IMR-90 (cell line): Measurements from ENCODE around the gene TMEM61.

Source experiments
- BHLHE40 ChIP-seq: fragments of 150-350 bp; IDR thresholded peaks from 2 replicates; pipeline ENCODE4 v1.6.1; 2016; ENCODE audit warnings: mild to moderate bottlenecking, low read depth, low read length
- CEBPB ChIP-seq: IDR thresholded peaks from 2 replicates; pipeline ENCODE4 v1.6.1; 2012; ENCODE audit warnings: low read depth, low read length, improper control_type of control experiment
- MAFK ChIP-seq: IDR thresholded peaks from 2 replicates; pipeline ENCODE4 v1.6.1; 2012; ENCODE audit warnings: low read depth, low read length, improper control_type of control experiment
- MAZ ChIP-seq: IDR thresholded peaks from 2 replicates; pipeline ENCODE4 v1.6.1; 2012; ENCODE audit warnings: low read depth, mild to moderate bottlenecking, low read length, improper control_type of control experiment, moderate library complexity, borderline replicate concordance
- POLR2A ChIP-seq: IDR thresholded peaks from 2 replicates; pipeline ENCODE4 v1.6.1; 2012; ENCODE audit warnings: mild to moderate bottlenecking, low read depth, low read length
- RAD21 ChIP-seq: IDR thresholded peaks from 2 replicates; pipeline ENCODE4 v1.6.1; 2012; ENCODE audit warnings: low read length, improper control_type of control experiment
- RCOR1 ChIP-seq: IDR thresholded peaks from 2 replicates; pipeline ENCODE4 v1.6.1; 2012; ENCODE audit warnings: mild to moderate bottlenecking, low read length, improper control_type of control experiment; ENCODE audit not compliant: insufficient replicate concordance
- RFX5 ChIP-seq: IDR thresholded peaks from 2 replicates; pipeline ENCODE4 v1.8.0; 2012; ENCODE audit warnings: low read depth, mild to moderate bottlenecking, low read length, moderate library complexity
- TF ChIP-seq, protein P1 (sequence below): fragments of 150-350 bp; IDR thresholded peaks from 2 replicates; pipeline ENCODE4 v1.6.1; 2017; ENCODE audit warnings: mild to moderate bottlenecking, antibody characterized with exemption, low read length, low read depth
- TF ChIP-seq, protein P2 (sequence below): conservative IDR thresholded peaks from 2 replicates; pipeline ENCODE4 v1.5.1; 2012; ENCODE audit warnings: mild to moderate bottlenecking, low read depth, low read length, improper control_type of control experiment

DNA sequence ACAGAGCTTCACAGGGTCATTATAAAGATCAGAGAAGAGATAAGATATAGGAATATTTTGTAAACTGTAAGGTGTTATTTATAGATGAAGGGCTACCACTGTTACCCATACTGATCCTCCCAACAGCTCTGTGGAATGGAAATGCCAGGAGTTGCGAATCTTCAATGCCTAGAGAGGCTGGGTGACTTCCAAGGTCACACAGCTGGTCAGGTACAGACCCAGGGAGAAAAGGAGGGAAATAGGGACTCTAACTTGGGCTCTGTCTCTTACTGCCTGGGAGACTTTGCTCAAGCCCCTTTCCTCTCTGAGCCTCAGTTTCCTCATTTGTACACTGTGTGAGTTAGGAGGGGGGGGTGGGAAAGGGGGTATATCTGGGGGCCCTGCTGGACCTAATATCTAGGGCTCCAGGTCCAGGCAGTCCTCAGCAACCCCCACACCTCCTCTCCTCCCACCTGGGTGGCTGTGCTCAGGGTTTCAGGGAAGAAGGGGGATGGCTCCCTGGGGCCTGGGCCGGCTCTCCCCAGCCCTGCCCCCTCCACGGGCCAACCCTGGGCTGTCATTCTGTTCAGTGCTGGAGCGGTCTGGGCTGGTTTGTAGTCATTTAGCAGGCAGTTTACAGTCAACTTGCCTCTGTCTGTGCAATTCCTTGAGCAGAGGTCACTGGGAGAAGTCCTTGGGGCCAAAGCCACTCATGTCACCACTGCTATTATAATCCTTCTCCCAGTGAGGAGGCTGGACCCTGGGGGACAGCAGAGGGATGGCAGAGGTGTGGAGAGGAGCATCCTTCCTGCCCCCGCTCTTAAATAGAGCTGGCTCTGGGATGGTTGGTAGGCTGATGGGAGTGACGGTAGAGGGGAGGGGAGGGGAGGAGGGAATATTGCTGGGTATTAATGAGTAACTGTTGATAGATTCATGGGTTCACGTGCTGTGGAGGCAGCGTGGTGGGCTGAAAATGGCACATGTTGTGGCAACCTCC lies 20.0 kb downstream of the TMEM61 start:
- TF ChIP-seq, protein P1, sequence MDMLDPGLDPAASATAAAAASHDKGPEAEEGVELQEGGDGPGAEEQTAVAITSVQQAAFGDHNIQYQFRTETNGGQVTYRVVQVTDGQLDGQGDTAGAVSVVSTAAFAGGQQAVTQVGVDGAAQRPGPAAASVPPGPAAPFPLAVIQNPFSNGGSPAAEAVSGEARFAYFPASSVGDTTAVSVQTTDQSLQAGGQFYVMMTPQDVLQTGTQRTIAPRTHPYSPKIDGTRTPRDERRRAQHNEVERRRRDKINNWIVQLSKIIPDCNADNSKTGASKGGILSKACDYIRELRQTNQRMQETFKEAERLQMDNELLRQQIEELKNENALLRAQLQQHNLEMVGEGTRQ: no peak
- no peak for TF ChIP-seq RCOR1
- TF ChIP-seq, protein P2, sequence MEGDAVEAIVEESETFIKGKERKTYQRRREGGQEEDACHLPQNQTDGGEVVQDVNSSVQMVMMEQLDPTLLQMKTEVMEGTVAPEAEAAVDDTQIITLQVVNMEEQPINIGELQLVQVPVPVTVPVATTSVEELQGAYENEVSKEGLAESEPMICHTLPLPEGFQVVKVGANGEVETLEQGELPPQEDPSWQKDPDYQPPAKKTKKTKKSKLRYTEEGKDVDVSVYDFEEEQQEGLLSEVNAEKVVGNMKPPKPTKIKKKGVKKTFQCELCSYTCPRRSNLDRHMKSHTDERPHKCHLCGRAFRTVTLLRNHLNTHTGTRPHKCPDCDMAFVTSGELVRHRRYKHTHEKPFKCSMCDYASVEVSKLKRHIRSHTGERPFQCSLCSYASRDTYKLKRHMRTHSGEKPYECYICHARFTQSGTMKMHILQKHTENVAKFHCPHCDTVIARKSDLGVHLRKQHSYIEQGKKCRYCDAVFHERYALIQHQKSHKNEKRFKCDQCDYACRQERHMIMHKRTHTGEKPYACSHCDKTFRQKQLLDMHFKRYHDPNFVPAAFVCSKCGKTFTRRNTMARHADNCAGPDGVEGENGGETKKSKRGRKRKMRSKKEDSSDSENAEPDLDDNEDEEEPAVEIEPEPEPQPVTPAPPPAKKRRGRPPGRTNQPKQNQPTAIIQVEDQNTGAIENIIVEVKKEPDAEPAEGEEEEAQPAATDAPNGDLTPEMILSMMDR: no peak
- no peak for TF ChIP-seq POLR2A
- TF ChIP-seq RFX5: no peak
- no peak for TF ChIP-seq BHLHE40
- no peak for TF ChIP-seq MAFK
- no peak for TF ChIP-seq RAD21
- TF ChIP-seq CEBPB: no peak
- no peak for TF ChIP-seq MAZ
